VCaP (cell line): ENCODE measurements around the gene UGT3A1.
"Not testable (repeated sequence)": the region's sequence is repeated elsewhere in the genome, so short reads cannot be mapped to it uniquely, and the experiment has no call there.

Experiments
- H3K27ac ChIP-seq: fragments of 450-650 bp; 2 replicates; pipeline ENCODE4 v1.5.1; 2017
- CTCF ChIP-seq: fragments of 450-650 bp; conservative IDR thresholded peaks from 2 replicates; pipeline ENCODE4 v1.5.1; 2017; ENCODE audit warnings: mild to moderate bottlenecking, moderate library complexity

Gene UGT3A1, protein sequence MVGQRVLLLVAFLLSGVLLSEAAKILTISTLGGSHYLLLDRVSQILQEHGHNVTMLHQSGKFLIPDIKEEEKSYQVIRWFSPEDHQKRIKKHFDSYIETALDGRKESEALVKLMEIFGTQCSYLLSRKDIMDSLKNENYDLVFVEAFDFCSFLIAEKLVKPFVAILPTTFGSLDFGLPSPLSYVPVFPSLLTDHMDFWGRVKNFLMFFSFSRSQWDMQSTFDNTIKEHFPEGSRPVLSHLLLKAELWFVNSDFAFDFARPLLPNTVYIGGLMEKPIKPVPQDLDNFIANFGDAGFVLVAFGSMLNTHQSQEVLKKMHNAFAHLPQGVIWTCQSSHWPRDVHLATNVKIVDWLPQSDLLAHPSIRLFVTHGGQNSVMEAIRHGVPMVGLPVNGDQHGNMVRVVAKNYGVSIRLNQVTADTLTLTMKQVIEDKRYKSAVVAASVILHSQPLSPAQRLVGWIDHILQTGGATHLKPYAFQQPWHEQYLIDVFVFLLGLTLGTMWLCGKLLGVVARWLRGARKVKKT

GRCh38 chr5:35990941-35991611 lies at the start of gene UGT3A1:
Gene UGT3A1 (minus strand): TSS chr5:35991390. CDS start chr5:35991240, 150 bp downstream.
- no peak within 1 kb of the TSS for H3K27ac ChIP-seq
- TF ChIP-seq CTCF = no peak

- TF ChIP-seq CTCF = no peak
Observed at GRCh38 chr5:36035696-36036095, 44.5 kb upstream of the UGT3A1 start.

DNA sequence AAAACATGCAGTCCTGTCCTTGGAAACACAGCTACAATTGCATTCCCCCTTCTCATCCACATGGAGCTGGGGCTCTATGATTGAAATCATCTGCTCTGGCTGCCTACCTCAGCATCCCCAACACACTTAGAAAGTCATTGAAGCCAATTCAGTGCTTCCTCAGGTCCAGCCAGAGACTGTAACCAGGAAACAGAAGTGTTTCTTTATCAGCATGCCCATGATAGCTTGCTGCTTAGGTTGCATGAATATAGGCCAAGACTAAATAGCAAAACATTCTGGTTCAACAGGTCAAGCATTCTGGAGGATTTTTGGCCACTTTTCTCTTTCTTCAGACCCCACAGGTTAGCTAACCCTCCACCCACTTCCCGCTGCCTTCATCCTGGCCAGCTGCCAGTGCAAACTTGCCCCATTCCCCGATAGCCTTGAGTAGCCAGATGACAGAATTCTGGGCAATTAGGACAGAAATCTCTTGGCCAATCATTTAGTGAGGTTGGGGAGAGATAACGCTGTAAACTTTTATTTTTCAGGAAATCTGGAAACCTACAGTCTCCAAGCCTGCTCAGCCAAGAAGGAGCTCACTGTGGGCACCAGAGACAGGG lies 43.4 kb upstream of the UGT3A1 start:
- not testable (repeated sequence) for H3K27ac ChIP-seq

More at GRCh38 chr5:36035696-36036095, 44.5 kb upstream of the UGT3A1 start:
- no peak overlapping the region for H3K27ac ChIP-seq

GRCh38 chr5:36033486-36033885 lies 42.3 kb upstream of the UGT3A1 start:
- TF ChIP-seq CTCF = no peak
- H3K27ac ChIP-seq = peak overlapping the region; percentile 60

GRCh38 chr5:36033047-36033446 lies 41.9 kb upstream of the UGT3A1 start:
- TF ChIP-seq CTCF = no peak
- H3K27ac ChIP-seq = peak overlapping the region; percentile 60

DNA sequence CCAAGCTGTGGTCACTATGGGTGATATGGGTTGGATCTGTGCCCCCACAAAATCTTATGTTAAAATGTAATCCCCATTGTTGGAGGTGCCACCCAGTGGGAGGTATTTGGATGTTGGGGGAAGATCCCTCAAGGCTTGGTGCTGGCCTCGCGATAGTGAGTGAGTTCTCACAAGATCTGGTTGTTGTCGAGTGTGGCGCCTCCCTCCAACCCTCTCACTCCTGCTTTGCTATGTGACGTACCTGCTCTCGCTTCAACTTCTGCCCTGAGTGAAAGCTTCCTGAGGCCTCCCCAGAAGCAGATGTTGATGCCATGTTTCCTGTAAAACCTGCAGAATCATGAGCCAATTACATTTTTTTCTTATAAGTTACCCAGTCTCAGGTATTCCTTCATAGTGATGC lies 40.0 kb upstream of the UGT3A1 start:
- no peak for TF ChIP-seq CTCF
- no peak overlapping the region for H3K27ac ChIP-seq

DNA sequence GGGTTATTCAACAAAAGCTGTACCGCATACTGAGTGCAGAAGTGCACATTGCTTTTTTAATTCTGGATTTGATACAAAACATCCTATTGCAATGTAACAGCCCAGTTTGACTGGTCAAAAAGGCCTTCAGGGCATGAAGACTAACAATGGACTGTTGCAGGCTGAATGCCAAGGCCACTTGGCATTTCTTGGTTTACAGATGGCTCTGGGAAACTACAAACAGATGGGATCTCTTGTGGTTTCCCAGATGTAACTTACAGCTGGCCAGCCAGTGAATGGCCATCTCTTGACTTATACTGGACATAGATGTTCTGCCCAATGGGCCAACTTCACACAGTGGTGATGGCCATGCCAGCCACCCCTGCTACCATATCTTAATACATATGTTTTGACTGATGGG lies 38.7 kb upstream of the UGT3A1 start:
- TF ChIP-seq CTCF = no peak
- no peak overlapping the region for H3K27ac ChIP-seq
